HG03060 (cell line): ENCODE measurements around the gene PNMA5.
"Not testable (repeated sequence)": the region's sequence is repeated elsewhere in the genome, so short reads cannot be mapped to it uniquely, and the experiment has no call there.

Experiments
- ATAC-seq: cut with Tn5 transposase; IDR thresholded peaks from one replicate; pipeline ENCODE4 v1.9.1; 2021; ENCODE audit warnings: low read depth, moderate number of reproducible peaks; ENCODE audit not compliant: unreplicated experiment

Gene PNMA5

GRCh38 chrX:152993933-152994332 is at the start of gene PNMA5:
TSS of gene PNMA5 (minus strand) at chrX:152994116. CDS start at chrX:152991598, 2,518 bp downstream.
- no peak for ATAC-seq

GRCh38 chrX:153032397-153033118 is 38.6 kb upstream of the PNMA5 start:
- ATAC-seq, result no peak

- ATAC-seq, result no peak
These were observed 36.9 kb upstream of the PNMA5 start for GRCh38 chrX:153030801-153031200.

- no peak for ATAC-seq
These were observed 36.0 kb upstream of the PNMA5 start for GRCh38 chrX:153029875-153030274.

GRCh38 chrX:153029162-153029561 is 35.2 kb upstream of the PNMA5 start:
- ATAC-seq, result no peak

GRCh38 chrX:153028487-153028886 is 34.6 kb upstream of the PNMA5 start:
- ATAC-seq, result not testable (repeated sequence)

- not testable (repeated sequence) for ATAC-seq
These were observed 32.6 kb upstream of the PNMA5 start for GRCh38 chrX:153026501-153026900.

GRCh38 chrX:153019166-153019565 is 25.2 kb upstream of the PNMA5 start:
- ATAC-seq, result no peak

- ATAC-seq, result not testable (repeated sequence)
These were observed 23.3 kb upstream of the PNMA5 start for GRCh38 chrX:153017174-153017573.

- no peak for ATAC-seq
These were observed 10.9 kb upstream of the PNMA5 start for GRCh38 chrX:153004780-153005179.

- ATAC-seq, result no peak
These were observed 10.1 kb upstream of the PNMA5 start for GRCh38 chrX:153003981-153004380.

GRCh38 chrX:153002182-153002581 is 8.3 kb upstream of the PNMA5 start:
- ATAC-seq, result not testable (repeated sequence)

- ATAC-seq, result no peak
These were observed 3.4 kb upstream of the PNMA5 start for GRCh38 chrX:152997337-152997736.

- ATAC-seq, result no peak
These were observed 1.8 kb downstream of the PNMA5 start for GRCh38 chrX:152992115-152992514.

- no peak for ATAC-seq
These were observed 2.8 kb downstream of the PNMA5 start for GRCh38 chrX:152991123-152991522.

- no peak for ATAC-seq
These were observed 4.6 kb downstream of the PNMA5 start for GRCh38 chrX:152989292-152989658.

GRCh38 chrX:152988536-152989291 is 5.2 kb downstream of the PNMA5 start:
- ATAC-seq, result no peak

GRCh38 chrX:152987801-152988200 is 6.1 kb downstream of the PNMA5 start:
- no peak for ATAC-seq

- ATAC-seq, result not testable (repeated sequence)
These were observed 6.8 kb downstream of the PNMA5 start for GRCh38 chrX:152987156-152987555.

GRCh38 chrX:152985383-152985782 is 8.5 kb downstream of the PNMA5 start:
- not testable (repeated sequence) for ATAC-seq

GRCh38 chrX:152968193-152968592 is 25.7 kb downstream of the PNMA5 start:
- no peak for ATAC-seq

- ATAC-seq, result no peak
These were observed 33.8 kb downstream of the PNMA5 start for GRCh38 chrX:152960115-152960514.
